ENCODE measurements around the gene IRX3.

IRX3 gene

DNA sequence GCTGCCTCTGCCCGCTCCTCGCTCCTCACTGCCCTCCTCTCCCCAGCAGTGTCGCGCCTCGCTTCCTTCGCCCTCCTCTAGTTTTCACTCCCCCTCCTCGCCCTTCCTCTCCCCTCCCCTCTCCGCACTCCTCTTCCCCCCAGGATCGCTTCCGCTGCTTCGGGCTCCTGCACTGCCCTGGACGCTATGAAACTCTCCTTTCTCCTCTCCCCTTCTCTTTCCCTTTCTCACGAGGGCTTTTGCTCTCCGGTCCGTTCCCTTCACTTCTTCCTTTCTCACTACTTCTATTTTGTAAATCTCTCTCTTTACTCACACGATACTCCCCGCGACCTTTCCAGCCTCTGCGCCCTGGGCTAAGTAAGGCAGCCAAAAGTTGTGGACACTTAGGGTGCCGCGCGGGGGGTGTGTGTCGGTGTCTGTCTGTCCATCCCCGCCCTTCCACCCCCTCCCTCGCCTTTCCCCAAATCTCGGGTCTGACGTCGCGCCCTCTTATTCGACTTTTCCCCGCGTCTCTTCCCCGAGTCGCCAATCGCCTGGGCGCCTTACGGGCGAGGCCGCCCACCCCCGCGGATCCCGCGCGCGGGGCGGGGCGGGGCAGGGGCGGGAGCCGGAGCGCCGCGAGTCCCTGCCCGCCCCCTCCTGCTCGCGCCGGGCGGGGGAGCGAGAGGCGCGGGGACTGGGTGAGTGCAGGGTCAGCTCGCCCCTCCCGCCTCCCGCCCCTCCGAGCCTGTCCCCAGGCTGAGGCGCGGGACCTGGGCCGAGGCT, at the start of gene IRX3:
IRX3 (minus strand) TSS at position 422 of the 765 bp plus-strand sequence. CDS start 737 bp downstream, outside the sequence.
- DNase-seq (ENCODE audit: low read depth in 2 of 2, low spot score in 1 of 2), result no peak

DNA sequence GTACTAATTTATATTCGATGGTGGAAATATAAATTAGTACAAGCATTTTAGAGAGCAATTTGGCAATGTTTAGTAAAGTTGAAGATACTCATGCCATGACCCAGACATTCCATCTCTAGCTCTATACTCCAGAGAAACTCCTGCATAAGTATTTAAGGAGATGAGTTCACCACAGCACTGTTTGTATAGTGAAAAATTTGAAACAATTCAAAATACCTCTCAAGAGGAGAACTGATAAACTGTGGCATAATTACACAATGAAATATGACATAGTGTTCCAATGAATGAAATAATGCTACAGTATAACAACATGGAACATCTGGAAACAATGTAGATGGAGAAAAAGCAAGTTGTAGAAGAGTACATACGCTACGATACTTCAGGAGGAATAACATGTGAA, 48.6 kb upstream of the IRX3 start:
- DNase-seq (ENCODE audit: low read depth in 2 of 2, low spot score in 1 of 2), result no peak

DNA sequence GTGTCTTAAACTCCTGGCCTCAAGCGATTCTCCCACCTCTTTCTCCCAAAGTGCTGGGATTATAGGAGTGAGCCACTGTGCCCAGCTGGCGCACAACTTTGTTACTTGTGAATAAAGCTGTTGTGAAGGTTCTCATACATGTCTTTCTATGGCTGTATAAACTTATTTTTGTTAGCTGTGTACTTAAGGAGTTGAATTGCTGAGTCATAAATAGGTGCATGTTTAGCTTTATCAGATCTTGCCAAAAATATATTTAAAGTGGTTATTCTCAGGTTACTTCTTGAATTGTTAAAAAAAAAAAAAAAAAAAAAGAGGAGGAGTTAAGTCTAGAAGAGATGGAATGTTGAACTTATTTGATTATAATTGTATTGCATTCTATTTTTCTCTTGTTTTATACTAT, 47.6 kb upstream of the IRX3 start:
- DNase-seq (ENCODE audit: low read depth in 2 of 2, low spot score in 1 of 2), result no peak

DNA sequence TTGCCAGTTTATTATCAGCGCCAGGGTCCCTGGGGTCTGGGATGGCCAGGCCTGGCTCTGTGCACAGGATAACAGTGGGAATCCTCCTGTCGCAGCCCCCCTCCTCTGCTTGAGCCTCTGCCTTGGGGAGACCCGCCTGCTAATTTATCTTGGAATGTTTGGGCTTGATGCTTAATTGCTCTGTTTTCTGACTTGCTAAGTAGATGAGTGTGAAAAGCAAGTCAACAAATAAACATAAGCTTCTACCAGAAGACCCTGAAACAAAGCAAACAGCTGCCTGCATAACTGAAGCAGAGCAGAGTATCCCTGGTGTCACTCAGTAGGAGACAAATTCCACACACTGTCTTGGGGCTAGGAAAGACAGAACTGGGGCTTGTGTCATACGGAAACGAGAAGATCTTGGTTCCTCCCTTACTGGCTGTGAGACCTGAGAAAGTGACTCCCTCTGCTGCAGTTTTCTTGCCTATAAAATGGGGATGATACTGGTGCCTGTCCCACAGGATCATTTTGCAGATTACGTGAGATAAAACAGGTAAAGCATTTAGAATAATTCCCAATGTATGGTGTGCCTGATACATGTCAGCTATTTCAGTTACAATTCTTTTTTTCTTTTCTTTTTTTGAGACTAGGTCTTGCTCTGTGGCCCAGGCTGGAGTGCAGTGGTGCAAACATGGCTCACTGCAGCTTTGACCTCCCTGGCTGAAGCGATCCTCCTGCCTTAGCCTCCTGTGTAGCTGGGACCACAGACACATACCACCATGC, 44.8 kb upstream of the IRX3 start:
- DNase-seq (ENCODE audit: low read depth in 2 of 2, low spot score in 1 of 2), result no peak

DNA sequence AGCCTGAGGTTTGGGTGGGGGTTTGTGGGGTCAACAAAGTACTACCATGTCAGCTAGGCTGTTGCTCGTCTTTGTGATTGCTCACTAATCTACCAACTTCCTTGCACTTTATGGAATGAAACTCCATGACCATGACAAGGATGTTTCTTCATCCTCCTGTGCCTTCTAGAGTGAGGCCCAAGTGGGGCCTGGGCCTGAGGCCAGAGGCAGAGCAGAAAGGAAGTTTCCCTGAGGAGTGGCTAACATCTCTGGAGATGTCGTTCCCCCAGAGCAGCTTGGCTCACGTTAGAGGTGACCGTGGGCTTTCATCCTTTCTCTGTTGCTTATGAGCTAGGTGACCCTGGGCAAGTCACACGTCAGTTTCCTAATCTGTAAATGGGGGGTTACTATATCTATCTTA, 41.0 kb upstream of the IRX3 start:
- no peak for DNase-seq (ENCODE audit: low read depth in 2 of 2, low spot score in 1 of 2)

DNA sequence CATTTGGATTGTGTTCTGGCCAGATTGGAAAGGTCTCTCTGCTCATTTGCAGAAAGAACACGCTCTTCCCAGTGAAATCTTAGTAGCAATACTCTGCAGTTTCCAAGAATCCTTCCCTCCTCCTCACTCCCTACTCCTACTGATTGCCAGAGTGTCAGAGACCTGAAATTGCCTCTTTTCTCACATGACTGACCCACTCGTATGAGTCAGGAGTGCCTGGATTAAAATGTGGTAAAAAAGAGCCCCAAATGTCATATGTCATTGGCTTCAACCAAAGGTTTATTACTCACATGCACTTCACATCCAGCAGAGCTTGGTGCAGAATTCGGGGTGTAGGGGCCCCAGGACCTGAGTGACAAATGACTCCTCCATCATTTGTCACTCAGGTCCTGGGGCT, 39.7 kb upstream of the IRX3 start:
- DNase-seq (ENCODE audit: low read depth in 2 of 2, low spot score in 1 of 2), result no peak

DNA sequence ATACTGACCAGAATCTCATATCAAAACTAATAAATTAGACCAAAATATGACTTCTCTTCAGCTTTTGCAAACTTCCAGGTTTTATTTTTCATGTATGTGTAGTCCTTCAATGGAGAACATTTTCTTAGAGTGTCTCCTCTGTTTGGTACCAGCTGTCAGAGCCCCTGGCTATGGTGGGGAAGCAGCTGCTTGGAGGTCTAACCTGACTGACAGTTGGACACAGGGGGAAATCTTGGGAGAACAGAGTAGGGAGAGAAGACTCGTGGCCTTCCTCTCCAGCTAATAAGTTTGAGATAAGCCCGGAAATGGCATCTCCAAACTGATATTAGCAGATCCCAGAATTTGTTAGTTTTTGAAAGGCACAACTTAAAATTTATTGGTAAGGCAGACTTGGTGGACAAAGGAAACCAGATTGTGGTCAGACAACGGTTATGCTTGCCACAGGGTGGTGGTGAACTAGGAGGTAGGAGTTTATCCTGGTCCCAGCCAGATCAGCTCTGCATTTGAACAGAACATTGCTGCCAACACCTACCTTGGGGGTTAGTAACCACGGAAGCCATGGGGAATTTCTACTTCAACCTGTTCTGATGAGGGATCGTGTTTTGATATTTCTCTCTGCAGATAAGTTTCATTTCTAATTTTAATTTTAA, 39.2 kb upstream of the IRX3 start:
- no peak for DNase-seq (ENCODE audit: low read depth in 2 of 2, low spot score in 1 of 2)

DNA sequence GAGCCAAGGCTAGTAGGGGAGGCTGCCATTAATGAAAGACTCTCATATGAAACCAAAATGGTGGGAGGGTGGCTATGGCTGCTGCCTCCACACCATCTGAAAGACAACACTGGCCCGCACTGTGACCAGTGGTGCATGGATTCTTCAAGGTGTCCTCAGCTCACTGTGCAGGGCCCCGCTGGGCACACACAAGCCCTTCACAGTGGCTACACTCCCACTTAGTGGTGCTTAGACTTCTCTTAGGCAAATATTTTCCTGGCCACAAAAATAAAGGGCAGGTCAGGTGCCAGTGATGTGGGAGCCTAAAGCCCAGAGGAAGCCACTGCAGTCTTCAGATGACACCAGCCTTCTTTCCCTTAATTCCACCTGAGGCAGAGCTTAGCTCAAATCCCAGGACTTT, 38.1 kb upstream of the IRX3 start:
- no peak for DNase-seq (ENCODE audit: low read depth in 2 of 2, low spot score in 1 of 2)

DNA sequence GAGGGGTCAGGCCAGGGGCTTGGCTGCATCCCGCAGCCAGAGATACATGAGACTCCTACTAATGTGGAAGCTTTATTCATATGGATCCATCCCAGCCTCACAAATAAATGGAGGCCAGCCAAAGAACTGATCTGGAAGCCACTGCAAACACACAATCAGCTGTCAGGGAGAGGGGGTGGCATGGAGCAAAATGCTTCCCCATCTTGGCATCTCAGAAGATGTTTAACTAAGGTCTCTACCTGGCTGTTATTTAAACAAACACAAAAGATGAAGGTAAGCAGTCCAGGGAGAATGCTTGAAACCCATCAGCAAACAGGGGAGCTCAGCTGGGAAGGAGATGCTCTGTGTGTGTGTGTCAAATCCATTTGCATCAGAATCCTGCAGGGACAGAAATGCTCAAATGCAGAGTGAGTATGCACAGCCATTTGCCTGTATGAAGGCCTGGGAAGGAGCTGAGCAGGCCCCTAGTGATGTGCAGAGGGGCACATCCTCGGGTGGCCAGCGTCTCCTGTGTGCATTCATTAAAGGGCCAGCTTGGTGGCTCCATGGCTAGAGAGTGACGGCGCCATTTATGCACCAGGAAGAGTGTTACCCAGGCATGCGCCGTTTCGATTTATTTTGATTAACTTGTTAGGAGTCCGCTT, 34.2 kb upstream of the IRX3 start:
- no peak for DNase-seq (ENCODE audit: low read depth in 2 of 2, low spot score in 1 of 2)

DNA sequence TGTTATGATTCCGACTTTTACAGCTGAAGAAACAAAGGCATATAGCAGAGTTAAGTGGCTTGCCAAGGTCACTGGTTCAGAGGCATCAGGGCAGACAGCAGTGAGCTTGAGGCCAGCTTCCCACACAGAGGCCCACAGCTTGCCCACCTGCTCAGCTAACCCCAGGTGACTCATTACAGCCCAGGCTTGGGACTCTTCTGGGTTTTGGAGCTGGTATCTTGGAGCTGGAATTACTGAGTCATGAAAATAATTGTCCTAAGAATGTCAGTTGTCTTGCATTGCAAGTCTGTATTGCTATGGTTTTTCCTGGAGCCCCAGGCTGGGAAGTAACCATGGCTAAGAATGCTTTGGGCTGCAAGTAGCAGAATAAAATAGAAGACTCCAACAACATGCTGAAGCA, 32.4 kb upstream of the IRX3 start:
- DNase-seq (ENCODE audit: low read depth in 2 of 2, low spot score in 1 of 2), result no peak

DNA sequence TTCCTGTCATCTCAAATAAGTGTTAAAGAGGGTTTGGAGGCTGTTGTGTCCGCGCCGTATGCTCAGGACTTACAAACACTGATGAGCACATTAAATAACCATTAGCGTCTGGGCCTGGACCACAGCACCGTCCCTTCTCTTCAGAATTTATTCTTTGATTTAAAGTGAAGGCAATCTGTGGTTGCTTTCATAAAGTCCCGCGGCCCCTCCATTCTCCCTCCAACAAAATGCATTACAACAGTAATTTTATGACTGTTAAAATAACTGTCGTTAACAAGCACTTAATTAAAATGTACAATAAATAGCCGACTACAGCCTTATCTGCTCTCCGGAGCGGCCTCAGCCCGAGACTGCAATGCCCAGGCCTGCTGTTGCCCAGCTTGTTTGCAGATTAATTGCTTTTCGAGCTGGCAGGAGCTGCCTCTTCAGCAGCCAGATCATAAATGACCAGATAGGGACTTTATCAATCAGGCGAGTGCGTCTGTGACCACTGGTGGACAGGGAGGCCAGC, 30.6 kb upstream of the IRX3 start:
- DNase-seq (ENCODE audit: low read depth in 2 of 2, low spot score in 1 of 2), result no peak

DNA sequence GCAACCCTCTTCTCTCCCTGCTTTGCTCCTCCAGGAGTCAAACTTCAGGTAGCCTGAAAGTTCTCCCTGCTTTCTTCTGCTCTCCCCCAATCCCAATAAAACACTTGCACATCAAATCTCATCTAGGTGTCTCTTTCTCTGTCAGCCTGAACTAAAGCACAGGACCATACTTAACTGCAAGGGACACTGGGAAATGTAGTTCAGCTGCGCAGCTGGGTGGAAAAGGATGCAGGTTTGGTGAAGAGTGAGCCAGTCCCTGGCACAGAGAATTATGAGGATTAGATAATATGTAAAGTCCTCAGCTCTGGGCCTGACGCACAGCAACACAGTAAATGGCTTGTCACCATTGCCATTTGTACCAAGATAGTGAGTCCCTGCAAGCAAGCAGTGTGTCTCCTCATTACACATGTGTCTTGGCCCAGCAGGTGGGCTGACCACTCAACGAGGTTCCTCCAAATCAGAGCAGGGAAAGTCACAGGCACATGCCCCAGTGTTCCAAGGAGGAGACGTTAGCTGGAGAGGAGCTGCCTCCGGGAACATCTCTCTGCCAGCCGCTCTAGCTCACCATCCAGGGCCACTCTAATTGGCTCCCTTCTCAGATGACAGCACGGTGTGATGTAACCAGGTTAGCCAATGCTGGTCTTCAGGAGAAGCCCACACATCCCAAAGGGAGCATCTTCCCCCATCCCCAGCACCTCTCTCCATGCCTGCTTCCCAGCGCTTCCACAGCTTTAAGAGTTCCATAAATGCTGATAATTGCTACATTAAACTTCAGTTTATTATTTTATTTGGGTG, 29.7 kb upstream of the IRX3 start:
- DNase-seq (ENCODE audit: low read depth in 2 of 2, low spot score in 1 of 2), result no peak

DNA sequence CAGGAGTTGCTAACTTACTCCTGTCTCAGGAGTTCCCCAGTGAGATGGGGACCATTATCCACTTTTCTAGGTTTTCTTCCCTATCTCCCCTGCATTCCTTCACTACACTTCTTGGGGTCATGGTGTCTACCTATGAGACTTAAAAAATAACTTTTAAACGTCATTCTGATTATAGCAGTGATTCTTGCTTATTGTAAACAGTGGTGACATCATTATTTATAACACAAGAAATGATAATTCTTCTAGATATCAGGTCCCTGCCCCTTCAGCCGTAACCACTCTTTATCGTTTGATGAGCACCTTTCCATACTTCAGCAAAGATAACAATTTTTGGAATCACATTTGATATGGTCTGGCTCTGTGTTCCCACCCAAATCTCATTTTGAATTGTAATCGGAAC, 27.2 kb upstream of the IRX3 start:
- no peak for DNase-seq (ENCODE audit: low read depth in 2 of 2, low spot score in 1 of 2)

DNA sequence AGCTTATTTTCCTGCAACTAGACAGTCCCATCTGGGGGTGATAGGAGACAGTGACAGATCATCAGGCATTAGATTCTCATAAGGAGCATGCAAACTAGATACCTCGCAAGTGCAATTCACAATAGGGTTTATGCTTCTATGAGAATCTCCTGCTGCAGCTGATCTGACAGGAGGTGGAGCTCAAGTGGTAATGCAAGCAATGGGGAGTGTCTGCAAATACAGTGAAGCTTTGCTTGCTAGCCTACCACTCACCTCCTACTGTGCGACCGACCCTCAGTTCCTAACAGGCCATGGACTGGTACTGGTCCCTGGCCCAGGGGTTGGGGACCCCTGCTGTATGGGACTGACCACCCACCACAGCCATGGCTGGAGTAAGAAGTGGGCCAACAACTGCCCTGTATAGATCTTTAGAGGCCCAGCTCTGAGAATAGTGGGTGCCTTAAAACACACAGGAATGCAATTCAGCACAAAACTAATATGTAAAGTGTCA, 26.0 kb upstream of the IRX3 start:
- DNase-seq (ENCODE audit: low read depth in 2 of 2, low spot score in 1 of 2), result no peak

DNA sequence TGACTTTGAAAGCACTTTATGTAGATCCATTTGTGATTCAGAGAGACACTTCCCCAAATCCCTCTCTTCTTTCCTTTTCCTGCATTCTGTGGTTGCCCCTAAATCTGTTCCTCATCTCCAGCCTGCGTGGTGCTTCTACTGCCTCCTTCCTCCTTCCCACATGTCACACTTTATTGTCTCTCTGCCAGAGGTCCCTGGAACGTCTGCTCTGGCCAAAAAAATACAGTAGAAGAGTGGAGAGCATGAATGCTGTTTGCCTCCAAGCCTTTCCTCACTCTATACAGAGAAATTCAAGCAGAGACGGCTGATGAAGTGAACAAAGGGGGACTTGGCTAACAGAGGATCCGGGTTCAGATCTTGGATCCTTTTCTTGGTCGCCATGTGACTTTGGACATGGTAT, 22.8 kb upstream of the IRX3 start:
- no peak for DNase-seq (ENCODE audit: low read depth in 2 of 2, low spot score in 1 of 2)

DNA sequence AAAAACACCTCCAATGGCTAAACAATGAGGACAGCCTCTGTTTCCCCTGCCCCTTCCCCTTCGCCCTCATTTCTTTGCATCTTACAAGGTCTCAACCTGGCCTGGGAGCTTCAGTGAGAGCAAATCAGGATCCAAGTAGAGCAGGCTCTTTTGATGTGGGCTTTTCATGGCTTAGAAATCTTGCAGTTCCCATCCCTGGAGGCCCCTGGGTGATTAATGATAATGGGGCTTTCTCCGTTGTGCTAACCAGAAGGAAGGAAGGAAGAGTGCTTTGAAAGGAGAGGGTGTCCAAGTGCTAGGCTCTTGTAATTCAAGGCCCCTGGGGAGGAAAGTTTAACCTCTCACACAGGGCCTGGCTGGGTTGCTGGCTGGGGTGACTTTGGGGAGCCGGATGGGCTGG, 18.5 kb upstream of the IRX3 start:
- DNase-seq (ENCODE audit: low read depth in 2 of 2, low spot score in 1 of 2), result no peak

DNA sequence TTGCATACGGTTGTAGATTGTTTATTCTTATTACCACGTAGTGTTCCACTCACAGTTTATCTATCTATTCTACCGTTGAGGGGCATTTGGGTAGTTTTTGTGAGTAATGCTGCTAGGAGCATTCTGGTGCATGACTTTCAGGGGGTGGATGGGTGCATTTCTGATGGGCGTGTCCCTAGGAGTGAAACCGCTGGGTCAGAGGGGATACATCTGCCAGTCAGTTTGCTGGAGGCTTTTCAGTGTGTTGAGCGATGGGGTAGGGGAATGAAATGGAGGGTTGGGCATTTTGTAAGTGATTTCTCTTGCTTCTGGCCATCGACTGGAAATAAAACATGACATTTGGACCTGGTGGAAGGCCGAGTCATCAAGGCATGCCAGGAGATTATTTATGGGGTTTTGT, 17.0 kb upstream of the IRX3 start:
- no peak for DNase-seq (ENCODE audit: low read depth in 2 of 2, low spot score in 1 of 2)

DNA sequence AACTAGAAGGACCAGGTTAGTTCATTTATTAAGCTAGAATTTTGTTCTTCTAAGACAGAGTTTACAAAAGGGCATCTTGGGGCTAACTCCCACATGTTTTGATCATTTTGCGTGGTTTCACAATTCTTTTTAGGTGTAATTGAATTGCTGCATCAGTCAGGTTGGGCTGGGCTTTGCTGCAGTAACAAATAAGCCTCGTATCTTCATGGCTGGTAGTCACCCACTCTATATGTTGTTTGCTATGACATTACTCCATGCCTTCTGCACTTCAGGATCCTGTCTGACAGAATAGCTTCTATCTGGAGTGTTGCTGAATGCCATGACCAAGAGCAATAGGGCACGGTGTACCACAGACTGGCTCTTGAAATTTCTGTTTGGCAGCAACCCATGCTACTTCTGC, 10.6 kb upstream of the IRX3 start:
- DNase-seq (ENCODE audit: low read depth in 2 of 2, low spot score in 1 of 2), result no peak

DNA sequence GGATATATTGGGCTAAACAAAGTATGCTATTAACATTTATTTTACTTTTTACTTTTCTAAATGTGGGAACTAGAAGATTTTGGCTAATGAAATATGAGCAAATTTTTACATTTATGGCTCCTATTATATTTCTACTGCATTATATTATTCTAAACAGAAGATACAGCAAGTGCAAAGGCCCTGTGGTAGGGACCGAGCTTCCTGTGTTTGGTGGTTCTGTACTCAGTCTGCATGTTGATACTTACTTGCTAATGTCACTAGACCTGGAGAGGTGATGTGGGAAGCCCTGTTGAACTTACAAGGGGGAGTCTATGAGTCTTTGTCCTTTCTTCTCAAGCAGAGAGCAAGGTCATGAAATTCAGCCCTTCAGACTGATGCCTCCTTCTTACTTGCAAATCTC, 10.0 kb upstream of the IRX3 start:
- DNase-seq (ENCODE audit: low read depth in 2 of 2, low spot score in 1 of 2), result no peak

DNA sequence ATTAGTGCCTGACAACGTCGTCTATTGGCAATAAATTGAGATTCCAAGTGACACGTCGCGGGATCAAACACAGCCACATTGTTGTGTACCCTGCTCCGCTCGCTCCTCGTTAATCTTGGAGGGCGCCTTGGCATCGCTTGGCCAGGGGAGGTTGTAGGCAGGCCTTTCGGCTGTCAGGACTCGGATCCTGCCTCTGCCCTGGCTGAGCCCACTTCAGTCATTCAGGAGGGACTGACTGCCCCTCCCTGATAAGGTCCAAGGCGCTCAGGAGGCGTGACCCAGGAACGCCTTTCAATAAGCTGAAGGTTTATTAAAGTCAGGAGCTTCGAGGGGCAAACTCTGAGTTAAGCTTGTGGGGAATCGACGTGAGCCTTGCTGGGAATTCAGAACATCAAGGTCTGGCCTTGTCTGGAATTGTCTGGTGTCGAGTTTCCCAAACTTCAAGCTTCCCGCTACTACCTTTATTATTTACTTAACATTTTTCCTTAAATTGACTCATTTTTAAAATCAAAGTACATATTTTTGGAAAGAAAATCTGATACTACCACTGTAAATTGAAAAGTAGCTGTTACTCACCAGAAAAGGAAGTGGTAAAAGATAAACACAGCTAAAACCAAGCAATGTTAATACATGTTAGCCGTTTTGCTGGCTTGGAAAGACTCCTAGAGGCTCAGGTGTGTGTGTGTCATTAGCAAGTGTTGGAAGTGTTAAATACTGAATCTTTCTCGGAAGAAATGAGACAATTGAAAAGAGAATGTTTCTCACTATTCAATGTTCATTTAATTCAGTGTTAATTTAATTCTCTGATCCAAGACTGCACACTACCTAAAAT, 5.3 kb upstream of the IRX3 start:
- DNase-seq (ENCODE audit: low read depth in 2 of 2, low spot score in 1 of 2), result no peak

All from stimulated activated CD8-positive, alpha-beta memory T cell treated with anti-CD3 and anti-CD28 coated beads, Interleukin-4, amount 100 ng/mL, for 4 hours (primary cell).